ENCODE results near the gene FGF1.

Gene FGF1

GRCh38 chr5:142642427-142642826 lies 43.5 kb downstream of the FGF1 start:
- Histone ChIP-seq H3K4me3 (IDR thresholded peaks at IDR 0.05; ENCODE audit: insufficient read depth, low read depth, low read length) (no peak overlapping the region), H3K79me2 (ENCODE audit: insufficient read depth, low read depth) (no peaks in the 10 kb centered on the region), H4K20me1 (ENCODE audit: insufficient read depth) (no peaks in the 10 kb centered on the region), H3K4me1 (ENCODE audit: low read depth, poor library complexity, severe bottlenecking) (no peaks in the 10 kb centered on the region), H3K36me3 (ENCODE audit: insufficient read depth) (no peaks in the 10 kb centered on the region), H3K9ac (no peak overlapping the region), H3K4me2 (no peak overlapping the region), H3K27me3 (ENCODE audit: insufficient read depth, low read depth) (no peaks in the 10 kb centered on the region), H3K27ac (no peak overlapping the region), H2AFZ (ENCODE audit: low read depth) (no peak overlapping the region)
- no peak for TF ChIP-seq CTCF (conservative IDR thresholded peaks at IDR 0.05; ENCODE audit: low read depth, low read length)

- H3K79me2 ChIP-seq (ENCODE audit: insufficient read depth, low read depth) = no peaks in the 10 kb centered on the region
- no peaks in the 10 kb centered on the region for H3K4me1 ChIP-seq (ENCODE audit: low read depth, poor library complexity, severe bottlenecking)
- TF ChIP-seq CTCF (conservative IDR thresholded peaks at IDR 0.05; ENCODE audit: low read depth, low read length) = no peak
- no peaks in the 10 kb centered on the region for H3K36me3 ChIP-seq (ENCODE audit: insufficient read depth)
- no peak overlapping the region for H3K4me2 ChIP-seq
- no peaks in the 10 kb centered on the region for H4K20me1 ChIP-seq (ENCODE audit: insufficient read depth)
- no peak overlapping the region for H2AFZ ChIP-seq (ENCODE audit: low read depth)
- H3K27ac ChIP-seq = no peak overlapping the region
- H3K27me3 ChIP-seq (ENCODE audit: insufficient read depth, low read depth) = no peaks in the 10 kb centered on the region
- no peak overlapping the region for H3K4me3 ChIP-seq (IDR thresholded peaks at IDR 0.05; ENCODE audit: insufficient read depth, low read depth, low read length)
- H3K9ac ChIP-seq = no peak overlapping the region
Measured at GRCh38 chr5:142641711-142642110, 44.2 kb downstream of the FGF1 start.

- Histone ChIP-seq H3K79me2 (ENCODE audit: insufficient read depth, low read depth) (no peaks in the 10 kb centered on the region), H2AFZ (ENCODE audit: low read depth) (no peak overlapping the region), H3K4me3 (IDR thresholded peaks at IDR 0.05; ENCODE audit: insufficient read depth, low read depth, low read length) (no peak overlapping the region), H3K27ac (no peak overlapping the region), H3K4me2 (no peak overlapping the region), H3K27me3 (ENCODE audit: insufficient read depth, low read depth) (no peaks in the 10 kb centered on the region), H3K9ac (no peak overlapping the region), H3K4me1 (ENCODE audit: low read depth, poor library complexity, severe bottlenecking) (no peaks in the 10 kb centered on the region), H4K20me1 (ENCODE audit: insufficient read depth) (no peaks in the 10 kb centered on the region), H3K36me3 (ENCODE audit: insufficient read depth) (no peaks in the 10 kb centered on the region)
- no peak for TF ChIP-seq CTCF (conservative IDR thresholded peaks at IDR 0.05; ENCODE audit: low read depth, low read length)
Measured at GRCh38 chr5:142640316-142641005, 45.4 kb downstream of the FGF1 start.

GRCh38 chr5:142639455-142639854 lies 46.4 kb downstream of the FGF1 start:
- no peak overlapping the region for H2AFZ ChIP-seq (ENCODE audit: low read depth)
- H3K4me2 ChIP-seq = no peak overlapping the region
- TF ChIP-seq CTCF (conservative IDR thresholded peaks at IDR 0.05; ENCODE audit: low read depth, low read length) = no peak
- no peak overlapping the region for H3K4me3 ChIP-seq (IDR thresholded peaks at IDR 0.05; ENCODE audit: insufficient read depth, low read depth, low read length)
- no peak overlapping the region for H3K27ac ChIP-seq
- H3K79me2 ChIP-seq (ENCODE audit: insufficient read depth, low read depth) = no peaks in the 10 kb centered on the region
- H3K36me3 ChIP-seq (ENCODE audit: insufficient read depth) = no peaks in the 10 kb centered on the region
- no peaks in the 10 kb centered on the region for H4K20me1 ChIP-seq (ENCODE audit: insufficient read depth)
- no peaks in the 10 kb centered on the region for H3K27me3 ChIP-seq (ENCODE audit: insufficient read depth, low read depth)
- H3K4me1 ChIP-seq (ENCODE audit: low read depth, poor library complexity, severe bottlenecking) = no peaks in the 10 kb centered on the region
- no peak overlapping the region for H3K9ac ChIP-seq

Data from KMS-11 (cell line).